DOHH2 (cell line): ENCODE results near the gene CKMT2.

Experiments
- H3F3A ChIP-seq: fragments of 200-600 bp; sonication (generic), shearing (Covaris generic); 2 replicates; pipeline ENCODE4 v1.6.0; 2016; ENCODE audit warnings: antibody characterized with exemption, mild to moderate bottlenecking; ENCODE audit not compliant: control insufficient read depth, insufficient read depth
- H3K27ac ChIP-seq: fragments of 200-600 bp; sonication (generic); 2 replicates; pipeline ENCODE4 v1.5.1; 2014; ENCODE audit warnings: low read depth, mild to moderate bottlenecking, low read length, moderate library complexity
- H3K27me3 ChIP-seq: fragments of 200-600 bp; sonication (generic); 2 replicates; pipeline ENCODE4 v1.6.1; 2014; ENCODE audit warnings: mild to moderate bottlenecking, low read length, mixed read lengths; ENCODE audit not compliant: control insufficient read depth
- H3K36me3 ChIP-seq: fragments of 200-600 bp; sonication (generic); 2 replicates; pipeline ENCODE4 v1.6.1; 2014; ENCODE audit warnings: mild to moderate bottlenecking, low read length, moderate library complexity, mixed read lengths; ENCODE audit not compliant: control insufficient read depth
- H3K4me1 ChIP-seq: fragments of 200-600 bp; sonication (generic); 2 replicates; pipeline ENCODE4 v1.6.1; 2014; ENCODE audit warnings: mild to moderate bottlenecking, low read length, mixed read lengths; ENCODE audit not compliant: control insufficient read depth
- H3K4me2 ChIP-seq: fragments of 200-600 bp; sonication (generic); 2 replicates; pipeline ENCODE4 v1.6.0; 2014; ENCODE audit warnings: mild to moderate bottlenecking, low read length, moderate library complexity
- H3K4me3 ChIP-seq: fragments of 200-600 bp; sonication (generic); 2 replicates; pipeline ENCODE4 v1.5.1; 2014; ENCODE audit warnings: mild to moderate bottlenecking, low read length, mixed read lengths
- H3K79me2 ChIP-seq: fragments of 200-600 bp; sonication (generic); 2 replicates; pipeline ENCODE4 v1.6.1; 2014; ENCODE audit warnings: mild to moderate bottlenecking, low read length, mixed read lengths; ENCODE audit not compliant: control insufficient read depth
- H3K9me2 ChIP-seq: fragments of 200-600 bp; sonication (generic); replicated peaks from 2 replicates; pipeline ENCODE4 v1.6.1; 2014; ENCODE audit warnings: mild to moderate bottlenecking, low read length, mixed read lengths; ENCODE audit not compliant: control insufficient read depth
- H3K9me3 ChIP-seq: fragments of 200-600 bp; sonication (generic); 2 replicates; pipeline ENCODE4 v1.6.1; 2014; ENCODE audit warnings: antibody characterized with exemption, low read length, mixed read lengths; ENCODE audit not compliant: control insufficient read depth, insufficient read depth
- H4K20me1 ChIP-seq: fragments of 200-600 bp; sonication (generic); 2 replicates; pipeline ENCODE4 v1.6.0; 2014; ENCODE audit warnings: low read depth, mild to moderate bottlenecking, antibody characterized with exemption, low read length, moderate library complexity; ENCODE audit not compliant: control insufficient read depth, insufficient read depth
- EZH2phosphoT487 ChIP-seq: fragments of 200-600 bp; sonication (generic); IDR thresholded peaks from 2 replicates; pipeline ENCODE4 v1.6.1; 2017; ENCODE audit warnings: borderline replicate concordance, mild to moderate bottlenecking, antibody characterized with exemption, low read length, moderate library complexity, mixed read lengths
- TF ChIP-seq, protein P1 (sequence below): fragments of 200-600 bp; sonication (generic); IDR thresholded peaks from one replicate; pipeline ENCODE4 v1.5.1; 2014; ENCODE audit warnings: antibody characterized with exemption, mild to moderate bottlenecking, low read depth, low read length; ENCODE audit not compliant: poor library complexity, severe bottlenecking

CKMT2 gene

DNA sequence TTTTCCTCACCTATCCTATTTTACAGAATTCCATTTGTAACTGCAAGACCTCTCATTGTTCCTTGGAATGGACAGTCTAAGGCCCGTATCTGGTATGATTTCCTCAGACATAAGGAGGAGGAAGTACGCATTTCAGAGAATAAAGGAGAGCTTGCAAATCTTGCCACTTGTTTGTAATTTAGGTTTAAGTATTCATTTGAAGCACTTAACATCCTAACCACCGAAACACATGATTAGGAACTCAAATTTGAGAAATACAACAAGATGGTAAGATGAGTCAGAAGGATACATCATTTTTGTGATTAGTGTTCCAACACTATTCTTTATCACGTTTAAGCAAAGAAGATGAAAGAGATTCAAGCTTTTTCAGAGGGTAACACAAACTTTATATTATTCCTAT, 64.4 kb downstream of the CKMT2 start:
- Histone ChIP-seq H3K4me1 (peaks cover 29% of the 10 kb centered on the region), H3K27ac (no peak overlapping the region), H3F3A (no peaks in the 10 kb centered on the region; the same call in 1 of the 2 replicates), H3K9me2 (no peaks in the 10 kb centered on the region), H3K36me3 (peaks cover 17% of the 10 kb centered on the region), H3K9me3 (peaks cover 8% of the 10 kb centered on the region), H3K79me2 (peaks cover 78% of the 10 kb centered on the region), H3K27me3 (no peaks in the 10 kb centered on the region), H3K4me3 (no peak overlapping the region), H4K20me1 (no peaks in the 10 kb centered on the region), H3K4me2 (no peak overlapping the region)
- no peak for TF ChIP-seq EZH2phosphoT487
- TF ChIP-seq, protein P1, sequence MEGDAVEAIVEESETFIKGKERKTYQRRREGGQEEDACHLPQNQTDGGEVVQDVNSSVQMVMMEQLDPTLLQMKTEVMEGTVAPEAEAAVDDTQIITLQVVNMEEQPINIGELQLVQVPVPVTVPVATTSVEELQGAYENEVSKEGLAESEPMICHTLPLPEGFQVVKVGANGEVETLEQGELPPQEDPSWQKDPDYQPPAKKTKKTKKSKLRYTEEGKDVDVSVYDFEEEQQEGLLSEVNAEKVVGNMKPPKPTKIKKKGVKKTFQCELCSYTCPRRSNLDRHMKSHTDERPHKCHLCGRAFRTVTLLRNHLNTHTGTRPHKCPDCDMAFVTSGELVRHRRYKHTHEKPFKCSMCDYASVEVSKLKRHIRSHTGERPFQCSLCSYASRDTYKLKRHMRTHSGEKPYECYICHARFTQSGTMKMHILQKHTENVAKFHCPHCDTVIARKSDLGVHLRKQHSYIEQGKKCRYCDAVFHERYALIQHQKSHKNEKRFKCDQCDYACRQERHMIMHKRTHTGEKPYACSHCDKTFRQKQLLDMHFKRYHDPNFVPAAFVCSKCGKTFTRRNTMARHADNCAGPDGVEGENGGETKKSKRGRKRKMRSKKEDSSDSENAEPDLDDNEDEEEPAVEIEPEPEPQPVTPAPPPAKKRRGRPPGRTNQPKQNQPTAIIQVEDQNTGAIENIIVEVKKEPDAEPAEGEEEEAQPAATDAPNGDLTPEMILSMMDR: no peak

DNA sequence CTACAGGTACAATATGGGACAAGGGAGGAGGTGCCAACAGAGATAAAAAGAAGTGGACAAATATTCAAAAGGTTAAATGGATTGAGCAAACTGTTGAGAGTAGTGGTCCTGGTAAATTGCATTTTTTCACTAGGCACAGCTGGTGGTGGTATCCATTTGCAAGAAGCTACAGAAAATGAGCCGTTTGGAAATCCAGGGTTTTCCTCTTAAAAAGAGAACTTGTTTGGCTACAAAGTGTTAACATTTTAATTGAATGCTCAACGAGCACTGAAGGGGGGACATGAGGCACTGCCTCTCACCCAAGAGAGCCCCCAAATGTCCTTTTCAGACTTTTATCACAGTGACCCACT, 67.8 kb downstream of the CKMT2 start:
- H3K27me3 ChIP-seq: no peaks in the 10 kb centered on the region
- H3K27ac ChIP-seq: peak overlapping the region; percentile 40
- no peaks in the 10 kb centered on the region; the same call in 1 of the 2 replicates for H3F3A ChIP-seq
- H3K4me2 ChIP-seq: peak overlapping the region; percentile 71
- H3K4me3 ChIP-seq: peak overlapping the region; percentile 96
- peaks cover 30% of the 10 kb centered on the region for H3K4me1 ChIP-seq
- no peaks in the 10 kb centered on the region for H4K20me1 ChIP-seq
- TF ChIP-seq EZH2phosphoT487: no peak
- TF ChIP-seq, protein P1: no peak
- peaks cover 64% of the 10 kb centered on the region for H3K79me2 ChIP-seq
- H3K36me3 ChIP-seq: peaks cover 19% of the 10 kb centered on the region
- H3K9me2 ChIP-seq: no peaks in the 10 kb centered on the region
- no peaks in the 10 kb centered on the region for H3K9me3 ChIP-seq

DNA sequence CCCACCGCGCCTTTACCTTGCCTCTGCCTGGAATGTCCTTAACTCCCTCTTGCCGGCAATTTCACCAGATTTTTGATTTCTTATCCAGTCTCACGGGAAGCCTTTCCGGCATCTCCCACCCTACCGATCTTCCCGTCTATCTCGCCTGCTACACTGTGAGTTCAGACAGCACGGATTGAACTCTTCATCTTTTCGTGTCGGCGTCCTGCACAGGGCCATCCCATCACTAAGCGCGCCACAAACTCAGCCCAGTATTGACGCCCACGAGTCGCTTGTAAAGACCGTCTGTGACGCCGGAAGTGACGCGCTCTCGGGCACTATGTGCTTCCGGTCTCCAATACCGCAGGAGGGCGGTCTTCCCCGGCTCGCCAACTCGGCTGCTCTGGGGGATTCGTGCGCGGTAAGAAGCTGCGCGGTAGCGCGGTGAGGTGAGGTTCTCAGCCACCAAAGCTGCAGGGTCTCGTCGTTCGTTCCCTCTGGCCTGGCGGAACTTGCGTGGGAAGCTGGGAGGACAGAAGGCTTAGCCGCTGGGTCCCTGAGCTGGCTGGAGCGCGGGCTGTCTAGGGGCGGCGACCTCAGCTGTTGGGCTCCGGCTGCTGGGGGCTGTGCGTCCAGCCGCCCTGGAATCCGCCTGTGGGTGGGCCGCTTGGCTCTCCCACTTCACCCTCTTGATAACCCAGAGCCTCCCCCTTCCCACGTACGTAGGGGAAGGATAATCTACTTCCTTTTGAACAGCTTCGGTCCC, 68.3 kb downstream of the CKMT2 start, which contains the start of gene ZCCHC9:
Gene ZCCHC9 (plus strand): TSS at position 317 of the 745 bp plus-strand sequence. CDS start 3,171 bp downstream, outside the sequence.
- Histone ChIP-seq H3K79me2 (peaks cover 64% of the 10 kb centered on the region), H3K4me3 (peak within 1 kb of the TSS; percentile 96), H3K4me1 (peaks cover 30% of the 10 kb centered on the region), H3K27me3 (no peaks in the 10 kb centered on the region), H4K20me1 (no peaks in the 10 kb centered on the region), H3K4me2 (peak within 1 kb of the TSS; percentile 71), H3K36me3 (peaks cover 19% of the 10 kb centered on the region), H3K9me3 (no peaks in the 10 kb centered on the region), H3K9me2 (no peaks in the 10 kb centered on the region), H3F3A (no peaks in the 10 kb centered on the region; the same call in 1 of the 2 replicates), H3K27ac (peak within 1 kb of the TSS; percentile 40)
- TF ChIP-seq, protein P1: peak; percentile 27
- no peak for TF ChIP-seq EZH2phosphoT487
